ENCODE results near the gene SGSM2.

Gene SGSM2

DNA sequence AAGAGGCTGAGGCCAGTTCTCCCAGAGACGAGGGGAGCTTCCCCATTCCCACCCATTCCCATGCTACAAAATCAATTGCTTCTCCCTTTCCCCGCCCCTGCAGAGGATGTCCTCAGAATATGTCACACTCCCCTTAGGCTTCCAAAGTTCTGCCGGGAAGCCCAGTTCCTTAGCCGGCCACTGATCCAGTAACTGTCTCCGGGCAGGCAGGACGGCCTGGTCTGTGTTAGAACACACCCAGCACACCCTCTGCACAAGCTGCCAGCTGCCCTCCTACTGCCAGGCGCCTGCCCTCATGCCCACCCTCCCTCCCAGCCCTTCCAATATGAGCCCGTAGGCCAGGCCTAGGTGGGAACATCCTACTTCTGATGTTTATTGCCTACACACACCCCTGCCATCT lies 31.1 kb downstream of the SGSM2 start:
- no peak for DNase-seq (ENCODE audit: low read depth in 2 of 2)

DNA sequence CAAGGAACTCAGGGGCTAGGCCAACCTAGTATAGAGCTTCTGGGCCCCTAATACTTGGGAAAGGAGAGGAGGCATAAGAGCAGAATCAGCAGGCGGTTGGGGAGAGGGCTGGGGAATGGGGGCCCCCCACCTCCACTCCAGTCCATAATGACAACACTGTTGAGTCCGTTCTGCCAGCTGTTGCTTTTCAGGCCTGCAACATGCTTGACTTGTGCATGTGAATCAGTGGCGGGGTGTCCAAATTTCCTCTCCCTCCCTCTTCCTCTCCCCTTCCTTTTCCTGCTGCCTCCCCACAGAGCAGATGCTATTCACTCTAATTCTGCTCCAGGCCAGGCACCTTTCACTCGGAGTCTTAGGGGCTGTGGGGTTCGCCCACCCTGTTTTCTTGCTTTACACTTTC lies 31.7 kb downstream of the SGSM2 start:
- no peak for DNase-seq (ENCODE audit: low read depth in 2 of 2)

DNA sequence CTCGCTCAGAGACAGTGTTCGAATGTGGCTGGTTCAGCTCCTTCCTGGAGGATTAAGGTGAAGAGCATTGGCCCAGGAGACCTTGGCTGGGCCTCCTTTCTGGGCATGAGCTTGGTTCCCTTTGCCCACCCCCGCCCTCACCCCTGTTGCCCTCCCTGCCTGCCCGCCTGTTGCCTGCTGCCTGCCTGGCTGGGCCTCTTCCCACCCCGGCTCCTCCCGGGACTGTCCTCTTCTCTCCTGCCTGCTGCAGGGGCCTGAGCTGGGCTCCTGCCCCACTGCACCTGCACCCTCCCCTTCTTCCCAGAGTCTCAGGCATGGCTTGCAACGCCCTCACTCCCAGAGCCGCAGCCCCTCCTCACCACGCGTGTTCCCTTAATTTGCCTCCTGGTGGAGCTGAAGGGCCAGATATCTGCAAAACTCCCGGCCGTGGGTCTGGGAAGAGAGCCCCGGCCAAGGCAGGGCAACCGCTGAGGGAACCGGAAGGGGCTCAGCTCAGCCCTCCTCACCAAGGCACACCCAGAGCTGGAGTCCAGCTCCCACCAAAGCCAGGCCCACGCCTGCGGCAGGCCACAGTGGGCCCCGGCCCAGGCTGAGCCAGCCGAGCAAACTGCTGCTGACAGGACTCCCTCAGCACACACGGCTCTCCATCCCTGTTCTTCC lies 32.4 kb downstream of the SGSM2 start:
- no peak for DNase-seq (ENCODE audit: low read depth in 2 of 2)

DNA sequence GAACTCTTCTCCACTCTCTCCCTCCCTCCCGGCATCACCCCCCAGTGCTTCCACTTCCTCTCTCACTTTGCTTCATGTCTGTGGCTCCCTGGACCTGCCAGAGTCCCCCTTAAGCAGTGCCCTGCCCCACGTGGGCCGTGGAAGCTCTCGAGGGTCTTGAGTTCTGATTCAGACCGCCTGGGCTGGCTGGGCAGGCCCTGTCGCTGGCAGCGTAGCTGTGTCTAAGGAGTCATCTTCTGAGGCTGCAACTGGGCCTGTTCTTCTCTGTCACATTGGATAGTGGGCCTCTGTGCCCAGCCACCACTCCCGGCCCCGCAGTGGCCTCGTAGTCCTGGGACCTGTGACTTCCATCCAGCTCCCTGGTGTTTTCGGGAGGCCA lies 32.9 kb downstream of the SGSM2 start:
- DNase-seq (ENCODE audit: low read depth in 2 of 2), result no peak

DNA sequence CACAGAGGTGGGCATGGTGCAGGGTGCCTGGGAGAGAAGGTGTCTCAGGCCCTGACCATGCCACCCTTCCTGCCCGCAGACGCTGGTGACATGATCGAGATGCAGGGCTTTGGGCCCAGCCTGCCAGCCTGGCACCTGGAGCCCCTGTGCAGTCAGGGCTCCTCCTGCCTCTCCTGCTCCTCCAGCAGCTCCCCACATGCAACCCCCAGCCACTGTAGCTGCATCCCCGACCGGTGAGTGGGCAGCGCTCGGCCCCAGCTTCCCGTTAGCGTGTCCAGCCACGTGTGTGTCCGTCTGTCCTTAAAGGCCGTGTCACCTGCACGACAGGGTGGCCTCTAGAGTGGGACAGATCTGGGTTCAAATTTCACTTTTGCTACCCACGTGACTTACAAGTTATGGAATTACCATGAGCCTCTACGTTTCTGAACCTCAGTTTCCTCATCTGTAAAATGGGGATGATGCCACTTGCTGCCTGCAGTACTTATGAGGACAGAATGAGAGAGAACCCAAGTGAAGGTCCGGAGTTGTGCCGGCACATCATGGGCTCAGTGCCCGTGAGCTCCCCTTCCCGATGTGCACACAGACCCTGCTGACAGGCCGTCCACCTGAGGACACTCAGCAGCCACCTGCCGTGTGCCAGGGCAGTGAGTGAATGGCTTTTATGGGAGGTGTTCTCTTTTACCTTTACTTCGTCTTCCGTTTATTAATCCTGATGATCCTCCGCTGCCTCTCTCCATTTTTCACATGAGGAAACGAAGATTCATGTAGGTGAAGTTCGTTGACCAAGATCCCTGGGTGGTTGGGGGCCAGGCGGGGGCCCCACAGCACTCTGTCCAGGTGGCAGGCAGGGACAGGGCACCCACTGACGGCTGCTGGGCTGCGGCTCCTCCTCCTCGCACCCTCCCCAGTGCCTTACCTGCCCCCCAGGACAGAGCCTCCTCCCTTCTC lies 34.2 kb downstream of the SGSM2 start:
- DNase-seq (ENCODE audit: low read depth in 2 of 2), result no peak

DNA sequence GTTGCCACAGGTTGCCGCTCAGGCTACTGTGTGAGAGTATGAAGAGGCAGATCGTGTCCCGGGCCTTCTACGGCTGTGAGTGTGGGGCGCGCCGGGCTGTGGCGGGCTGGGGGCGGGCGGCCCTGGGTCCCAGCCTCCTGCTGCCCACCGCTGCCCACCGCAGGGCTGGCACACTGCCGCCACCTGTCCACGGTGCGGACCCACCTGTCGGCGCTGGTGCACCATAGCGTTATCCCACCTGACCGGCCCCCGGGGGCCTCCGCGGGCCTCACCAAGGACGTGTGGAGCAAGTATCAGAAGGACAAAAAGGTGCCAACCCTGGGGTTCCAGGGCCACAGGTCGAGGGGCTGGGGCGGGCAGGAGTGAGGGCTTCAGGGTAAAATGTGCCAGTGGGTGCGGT lies 34.9 kb downstream of the SGSM2 start:
- DNase-seq (ENCODE audit: low read depth in 2 of 2), result no peak

DNA sequence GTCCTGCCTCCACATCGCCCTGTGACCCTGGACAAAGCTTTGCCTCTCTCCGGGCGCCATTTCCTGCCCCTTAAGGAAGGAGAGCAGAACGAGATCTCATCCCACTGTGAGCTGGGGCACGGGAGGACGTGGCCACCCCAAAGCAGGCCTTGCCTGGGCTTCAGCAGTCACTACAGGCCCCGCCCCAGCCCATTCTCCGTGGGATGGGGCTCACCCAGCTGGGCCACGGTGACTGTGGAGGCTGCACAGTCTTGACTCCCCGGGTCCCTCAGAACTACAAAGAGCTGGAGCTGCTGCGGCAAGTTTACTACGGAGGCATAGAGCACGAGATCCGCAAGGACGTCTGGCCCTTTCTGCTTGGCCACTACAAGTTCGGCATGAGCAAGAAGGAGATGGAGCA lies 35.4 kb downstream of the SGSM2 start:
- DNase-seq (ENCODE audit: low read depth in 2 of 2), result no peak

- DNase-seq (ENCODE audit: low read depth in 2 of 2), result no peak
These were observed 35.9 kb downstream of the SGSM2 start for GRCh38 chr17:2373179-2373578.

DNA sequence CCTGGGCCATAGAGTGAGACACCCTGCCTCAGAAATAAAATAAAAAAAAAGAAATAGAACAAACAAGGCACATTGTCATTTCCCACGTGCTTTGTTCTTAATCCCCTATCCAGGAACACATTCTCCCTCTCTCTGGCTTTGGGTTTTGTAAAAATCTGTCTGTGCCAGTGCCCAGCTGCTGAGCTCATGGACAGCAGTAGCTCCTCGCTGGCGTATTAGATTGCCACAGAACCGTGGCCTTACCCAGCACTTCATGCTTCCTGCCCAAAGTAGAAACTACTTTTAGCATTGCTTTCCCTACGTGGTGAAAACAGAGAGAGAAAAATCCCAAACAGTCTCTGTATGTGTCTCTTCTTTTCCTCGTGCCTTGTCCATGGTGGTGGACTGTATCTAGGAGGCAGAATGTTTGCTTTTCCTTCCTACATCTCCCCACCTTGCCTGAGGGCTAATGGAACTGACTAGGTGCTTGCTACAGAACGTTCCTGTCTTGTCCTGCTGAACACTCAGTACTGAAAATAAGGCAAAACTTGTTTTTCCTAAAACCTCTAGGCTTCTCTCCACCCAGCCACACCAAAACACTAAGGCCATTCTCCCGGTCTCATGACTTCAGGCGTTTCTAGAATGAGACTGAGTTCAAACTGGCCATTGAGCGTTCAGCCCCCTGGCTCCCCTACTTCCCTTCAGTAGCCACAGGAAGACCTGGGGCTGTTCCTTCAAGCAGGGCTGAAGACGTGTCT lies 37.4 kb downstream of the SGSM2 start:
- no peak for DNase-seq (ENCODE audit: low read depth in 2 of 2)

GRCh38 chr17:2375406-2375805 lies 38.1 kb downstream of the SGSM2 start:
- DNase-seq (ENCODE audit: low read depth in 2 of 2), result no peak

DNA sequence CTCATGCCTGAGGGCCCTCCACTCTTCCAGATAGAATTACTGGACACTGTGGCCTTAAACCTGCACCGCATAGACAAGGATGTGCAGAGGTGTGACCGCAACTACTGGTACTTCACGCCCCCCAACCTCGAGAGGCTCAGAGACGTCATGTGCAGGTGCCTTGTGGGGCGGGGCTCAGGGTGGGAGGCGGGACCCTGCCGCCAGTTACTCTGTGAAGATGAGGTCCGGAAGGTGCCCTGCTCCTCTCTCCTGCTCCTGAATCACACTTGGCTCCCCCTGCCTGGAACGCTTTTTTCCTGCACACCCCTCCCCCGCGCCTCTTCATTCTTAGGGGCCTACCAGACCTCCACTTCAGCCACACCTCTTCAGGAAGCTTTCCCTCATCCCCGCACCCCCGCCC lies 38.8 kb downstream of the SGSM2 start:
- DNase-seq (ENCODE audit: low read depth in 2 of 2), result no peak

DNA sequence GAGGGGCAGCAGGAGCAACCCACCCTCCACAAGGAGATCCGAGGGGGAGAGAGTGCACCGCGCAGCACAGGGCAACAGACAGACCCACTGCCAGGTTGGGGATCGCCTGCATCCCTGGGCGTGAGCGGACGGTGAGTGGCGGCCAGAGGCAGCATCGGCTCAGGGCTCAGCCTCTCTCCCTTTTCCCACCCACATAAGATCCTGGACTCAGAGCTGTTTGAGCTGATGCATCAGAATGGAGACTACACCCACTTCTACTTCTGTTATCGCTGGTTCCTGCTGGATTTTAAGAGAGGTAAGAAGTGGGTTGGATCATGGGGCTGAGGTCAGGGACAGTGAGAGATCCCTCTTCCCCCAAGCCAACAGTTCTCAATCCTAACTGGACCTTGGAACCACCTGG lies 40.4 kb downstream of the SGSM2 start:
- DNase-seq (ENCODE audit: low read depth in 2 of 2), result no peak

DNA sequence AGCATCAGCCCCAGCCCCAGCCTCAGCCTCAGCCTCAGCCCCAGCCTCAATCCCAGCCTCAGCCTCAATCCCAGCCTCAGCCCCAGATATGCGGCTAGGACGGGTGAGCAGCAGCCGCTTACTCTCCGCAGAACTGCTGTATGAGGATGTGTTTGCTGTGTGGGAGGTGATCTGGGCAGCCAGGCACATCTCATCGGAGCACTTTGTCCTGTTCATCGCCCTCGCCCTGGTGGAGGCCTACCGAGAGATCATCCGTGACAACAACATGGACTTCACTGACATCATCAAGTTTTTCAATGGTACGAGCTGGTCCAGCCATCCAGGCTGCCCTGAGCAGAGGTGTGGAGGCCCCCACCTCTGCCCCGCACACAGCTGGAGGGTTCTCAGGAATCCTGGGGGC lies 41.6 kb downstream of the SGSM2 start:
- no peak for DNase-seq (ENCODE audit: low read depth in 2 of 2)

DNA sequence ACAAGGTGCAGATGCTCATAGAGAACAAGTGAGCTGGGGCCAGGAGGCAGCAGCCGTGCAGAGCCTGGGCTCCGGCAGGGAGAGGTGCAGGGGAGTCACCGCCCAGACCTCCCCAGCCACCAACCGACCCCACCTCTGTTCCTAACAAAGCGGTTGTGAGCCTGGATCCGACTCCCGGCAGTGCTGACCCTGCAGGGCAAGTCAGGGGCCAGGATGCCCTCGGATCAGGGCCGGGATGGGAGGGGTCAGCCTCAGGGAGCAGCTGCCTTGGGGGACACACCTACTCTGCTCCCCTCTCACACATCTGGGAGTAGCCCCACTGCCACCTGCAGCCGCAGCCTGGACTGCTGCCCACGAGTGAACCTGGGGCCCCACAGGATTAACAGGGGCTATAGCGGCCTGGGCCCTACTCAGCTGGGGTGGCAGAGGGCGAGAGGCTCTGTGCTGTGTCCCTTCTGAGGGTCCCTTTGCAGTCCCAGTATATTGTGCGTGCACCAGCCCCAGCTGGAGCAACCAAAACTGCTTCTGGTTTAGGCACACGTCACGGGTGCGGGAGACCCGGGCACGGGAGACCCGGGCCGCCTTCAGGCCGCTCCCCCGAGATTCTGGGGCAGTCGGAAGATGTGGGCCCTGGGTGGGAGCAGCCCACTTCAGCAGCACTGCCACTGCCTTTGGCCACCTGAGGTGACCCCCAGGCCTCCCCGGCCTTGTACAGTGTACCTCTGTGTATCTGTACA lies 42.4 kb downstream of the SGSM2 start:
- DNase-seq (ENCODE audit: low read depth in 2 of 2), result no peak

DNA sequence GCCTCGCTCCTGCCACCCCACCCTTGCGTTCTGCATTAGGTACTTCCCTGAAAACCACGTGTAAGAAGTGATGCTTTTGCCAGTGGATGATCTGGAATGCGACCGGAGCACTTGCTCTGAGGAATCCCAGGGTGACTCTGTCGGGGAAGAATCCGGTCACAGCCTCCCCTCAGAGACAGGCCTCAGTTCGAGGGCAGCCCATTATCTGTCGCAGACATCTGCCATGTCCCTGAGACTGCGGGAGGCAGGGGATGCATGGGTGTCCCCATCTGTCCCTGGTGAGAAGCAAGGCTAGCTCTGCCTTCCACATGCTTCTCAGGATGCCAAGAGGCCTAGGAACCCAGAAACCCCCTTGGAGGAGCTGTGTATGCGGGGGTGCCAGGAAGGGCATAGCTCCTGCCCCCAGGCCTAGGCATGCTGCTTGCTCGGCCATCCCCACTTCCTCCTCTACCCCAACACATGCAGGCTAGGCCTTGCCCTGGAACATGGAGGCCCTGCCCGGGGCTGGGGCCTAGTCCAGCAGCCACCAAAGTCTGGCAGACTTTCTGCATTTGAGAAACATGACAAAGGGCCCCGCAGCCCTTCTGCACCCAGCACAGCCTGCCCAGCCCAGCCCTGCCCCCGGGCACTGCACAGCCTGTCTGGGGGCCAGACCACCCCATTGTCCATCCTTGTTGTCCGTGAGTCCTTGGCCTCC lies 43.1 kb downstream of the SGSM2 start:
- DNase-seq (ENCODE audit: low read depth in 2 of 2), result no peak

DNA sequence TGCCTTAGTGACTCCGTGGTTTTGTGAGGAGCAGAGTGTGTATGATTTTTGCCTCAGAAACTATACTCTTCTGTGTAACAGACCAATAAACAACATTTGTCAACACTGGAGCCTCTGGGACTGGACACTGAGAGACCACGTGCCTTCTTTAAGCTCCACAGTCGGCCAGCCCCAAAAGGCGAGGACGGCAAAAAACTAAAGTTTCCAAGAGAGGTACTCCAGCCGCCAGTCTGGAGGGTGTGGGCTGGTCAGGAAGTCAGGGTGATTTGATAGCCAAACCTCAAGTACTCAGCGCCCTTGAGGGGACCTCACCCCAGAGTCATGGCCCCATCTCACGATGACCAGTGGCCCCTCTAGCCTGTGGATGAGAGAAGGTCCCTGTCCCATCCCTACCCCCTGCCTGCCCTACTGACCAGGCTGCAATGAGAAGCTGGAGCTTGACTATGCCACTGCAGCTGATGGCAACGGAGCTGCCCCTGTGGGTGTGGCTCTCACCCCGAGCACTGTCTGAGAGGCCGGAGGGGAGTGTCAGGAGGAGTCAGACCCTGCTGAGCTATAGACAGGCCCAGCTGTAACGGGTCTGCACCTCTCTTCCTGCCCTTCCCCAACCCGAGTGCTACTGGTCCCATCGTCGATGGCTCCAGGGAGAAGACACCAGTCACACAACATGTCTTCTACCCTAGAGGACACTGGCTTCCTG lies 43.8 kb downstream of the SGSM2 start:
- no peak for DNase-seq (ENCODE audit: low read depth in 2 of 2)

GRCh38 chr17:2383628-2384167 lies 46.4 kb downstream of the SGSM2 start:
- DNase-seq (ENCODE audit: low read depth in 2 of 2), result no peak

DNA sequence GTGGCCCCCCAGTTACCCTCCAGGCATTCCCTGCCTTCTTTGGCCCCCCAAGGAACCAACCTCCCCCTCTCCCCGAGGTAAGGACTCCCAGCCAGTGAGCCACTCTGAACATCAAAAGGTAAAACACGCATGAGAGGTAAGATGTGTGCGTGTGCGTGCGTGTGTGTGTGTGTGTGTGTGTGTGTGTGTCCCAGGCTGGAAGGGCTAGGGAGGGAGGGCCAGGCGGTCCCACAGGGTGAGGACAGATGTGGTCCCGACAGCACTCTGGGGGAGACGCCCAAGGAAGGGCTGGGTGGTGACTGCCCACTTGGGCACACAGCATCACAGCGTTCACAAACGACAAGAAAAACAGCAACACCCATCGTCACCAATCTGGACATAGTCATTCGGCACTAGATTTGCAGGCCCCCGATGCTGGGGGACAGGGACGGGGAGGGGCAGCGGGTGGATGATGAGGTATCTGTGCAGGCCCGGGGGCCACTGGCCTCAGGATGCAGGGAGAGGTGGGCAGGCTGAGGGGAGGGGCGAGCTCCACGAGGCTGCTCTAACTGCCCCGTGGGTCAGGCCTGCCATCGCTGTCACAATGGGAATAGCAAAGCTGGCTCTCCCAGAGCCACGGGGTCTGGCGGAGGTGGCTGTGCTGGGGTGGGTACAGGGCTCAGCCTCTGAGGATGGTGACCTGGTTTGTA lies 47.3 kb downstream of the SGSM2 start:
- DNase-seq (ENCODE audit: low read depth in 2 of 2), result no peak

DNA sequence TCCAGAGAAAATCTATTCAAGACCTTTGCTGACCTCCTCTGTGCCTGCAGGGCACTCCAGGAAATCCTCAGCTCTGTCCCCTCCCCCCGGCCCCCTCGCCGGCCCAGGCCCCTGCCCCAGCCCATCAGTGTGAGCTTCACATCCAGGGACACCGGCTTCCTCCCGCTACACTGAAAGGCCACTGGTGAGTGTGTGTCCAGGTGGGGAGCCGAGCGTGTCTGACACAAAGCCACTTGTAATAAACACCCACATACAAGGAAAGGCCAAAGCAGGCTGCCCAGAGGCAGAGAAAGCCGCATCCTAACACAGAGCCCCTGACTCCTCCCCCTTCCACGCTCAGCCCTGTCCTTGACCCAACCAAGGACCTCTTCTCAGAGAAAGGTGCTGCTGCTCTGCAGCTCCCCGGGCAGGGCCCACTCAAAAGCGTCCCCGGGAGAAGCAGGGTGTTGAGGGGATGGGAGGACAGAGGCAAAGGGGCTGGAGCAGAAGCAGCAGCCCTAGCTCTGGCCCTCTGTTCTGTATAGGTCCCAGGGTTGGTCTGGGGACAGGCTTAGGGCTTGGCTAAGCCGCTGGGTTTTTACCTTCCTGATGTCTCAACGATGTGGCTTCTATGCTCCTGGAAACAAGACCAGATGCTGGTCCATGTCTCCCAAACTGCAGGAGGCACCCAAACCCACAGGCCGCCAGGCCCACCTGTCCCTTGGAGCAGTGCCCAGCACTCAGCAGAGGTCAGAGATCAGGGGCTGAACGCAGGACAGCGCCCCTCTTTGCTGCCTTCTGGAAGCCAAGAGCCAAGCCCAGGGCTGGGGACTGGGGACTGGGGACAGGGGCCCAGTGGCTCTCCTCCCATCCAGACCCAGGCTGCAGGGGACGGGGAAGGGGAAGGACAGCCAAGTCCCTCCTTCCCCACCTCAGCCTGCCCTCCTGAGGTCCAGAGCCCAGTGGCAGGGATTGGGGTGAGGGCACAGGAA lies 48.2 kb downstream of the SGSM2 start:
- DNase-seq (ENCODE audit: low read depth in 2 of 2), result no peak
